Lung microvascular endothelial cell (primary cell): Measurements from ENCODE around the gene RBM33. TPM values are rescaled to one million over a fixed set of nuclear protein-coding genes. Genes with fewer than 3 reads are reported as not detected.
A peak's percentile ranks its signal among the peaks of the same experiment; 100 is the strongest.

ENCODE experiments used
- DNase-seq, 2 donors: peaks; one replicate each; pipeline versions ENCODE4 v3.0.0 to v3.0.0-alpha.2; 2010; ENCODE audit warnings: low read depth in 2 of 2
- total RNA-seq: library from RNA; depleted of rRNA; stranded (reverse); fragments of >200 nt; gene quantifications from 2 replicates; pipeline ENCODE4 v1.2.1, GENCODE V29; 2014

The RBM33 gene
- total RNA-seq, 1 donor from 2014 or later, result 21.4 TPM

GRCh38 chr7:155763691-155764437, 119.4 kb downstream of the RBM33 start:
- DNase-seq, result peak; percentile 94 to 97

GRCh38 chr7:155764438-155764793, 120.0 kb downstream of the RBM33 start:
- no peak for DNase-seq

- DNase-seq, result no peak
These were observed 121.0 kb downstream of the RBM33 start for GRCh38 chr7:155765458-155765857.

- no peak for DNase-seq
These were observed 121.9 kb downstream of the RBM33 start for GRCh38 chr7:155766386-155766785.

GRCh38 chr7:155766966-155767916, 122.8 kb downstream of the RBM33 start:
- no peak for DNase-seq

- DNase-seq, result no peak
These were observed 125.2 kb downstream of the RBM33 start for GRCh38 chr7:155769701-155770100.

- DNase-seq, result no peak
These were observed 125.8 kb downstream of the RBM33 start for GRCh38 chr7:155770241-155770640.

GRCh38 chr7:155773531-155773930, 129.1 kb downstream of the RBM33 start:
- DNase-seq, result no peak

- no peak for DNase-seq
These were observed 130.5 kb downstream of the RBM33 start for GRCh38 chr7:155774947-155775346.

- no peak for DNase-seq
These were observed 131.2 kb downstream of the RBM33 start for GRCh38 chr7:155775691-155776090.

GRCh38 chr7:155776606-155777005, 132.1 kb downstream of the RBM33 start:
- DNase-seq, result no peak

- DNase-seq, result no peak
These were observed 133.9 kb downstream of the RBM33 start for GRCh38 chr7:155778349-155778748.

- DNase-seq, result no peak
These were observed 136.4 kb downstream of the RBM33 start for GRCh38 chr7:155780884-155781283.

- DNase-seq, result no peak
These were observed 137.0 kb downstream of the RBM33 start for GRCh38 chr7:155781433-155781832.

- DNase-seq, result no peak
These were observed 138.0 kb downstream of the RBM33 start for GRCh38 chr7:155782466-155782865.

GRCh38 chr7:155785536-155785935, 141.1 kb downstream of the RBM33 start:
- DNase-seq, result peak; percentile 83 to 94

- no peak for DNase-seq
These were observed 142.0 kb downstream of the RBM33 start for GRCh38 chr7:155786491-155786890.

- DNase-seq, result peak in 1 of 2 donors; percentile 23
These were observed 142.8 kb downstream of the RBM33 start for GRCh38 chr7:155787171-155787851.

- no peak for DNase-seq
These were observed 144.1 kb downstream of the RBM33 start for GRCh38 chr7:155788616-155789000.

- DNase-seq, result no peak
These were observed 144.7 kb downstream of the RBM33 start for GRCh38 chr7:155789001-155789725.

- no peak for DNase-seq
These were observed 146.2 kb downstream of the RBM33 start for GRCh38 chr7:155790666-155791065.
